Measurements from ENCODE around the gene NAT8L.

Gene NAT8L

GRCh38 chr4:2076908-2077536 is 17.9 kb downstream of the NAT8L start:
- DNase-seq = no peak

- DNase-seq = no peak
Measured at GRCh38 chr4:2077537-2078460, 18.7 kb downstream of the NAT8L start.

GRCh38 chr4:2078584-2078983 is 19.5 kb downstream of the NAT8L start:
- DNase-seq = no peak

GRCh38 chr4:2079006-2079405 is 19.9 kb downstream of the NAT8L start:
- no peak for DNase-seq

- no peak for DNase-seq
Measured at GRCh38 chr4:2079926-2080325, 20.8 kb downstream of the NAT8L start.

GRCh38 chr4:2080429-2081300 is 21.5 kb downstream of the NAT8L start:
- DNase-seq = no peak

- no peak for DNase-seq
Measured at GRCh38 chr4:2081540-2081939, 22.4 kb downstream of the NAT8L start.

GRCh38 chr4:2082118-2082517 is 23.0 kb downstream of the NAT8L start:
- no peak for DNase-seq

GRCh38 chr4:2082627-2083026 is 23.5 kb downstream of the NAT8L start:
- no peak for DNase-seq

- no peak for DNase-seq
Measured at GRCh38 chr4:2083116-2083825, 24.1 kb downstream of the NAT8L start.

GRCh38 chr4:2083826-2084160 is 24.7 kb downstream of the NAT8L start:
- no peak for DNase-seq

GRCh38 chr4:2084316-2084715 is 25.2 kb downstream of the NAT8L start:
- DNase-seq = no peak

GRCh38 chr4:2085496-2085901 is 26.4 kb downstream of the NAT8L start:
- no peak for DNase-seq

- no peak for DNase-seq
Measured at GRCh38 chr4:2087170-2087569, 28.0 kb downstream of the NAT8L start.

GRCh38 chr4:2089222-2089621 is 30.1 kb downstream of the NAT8L start:
- no peak for DNase-seq

- DNase-seq = no peak
Measured at GRCh38 chr4:2090642-2091041, 31.5 kb downstream of the NAT8L start.

GRCh38 chr4:2091990-2092668 is 33.0 kb downstream of the NAT8L start:
- no peak for DNase-seq

GRCh38 chr4:2092669-2093053 is 33.5 kb downstream of the NAT8L start:
- no peak for DNase-seq

GRCh38 chr4:2093265-2093664 is 34.1 kb downstream of the NAT8L start:
- DNase-seq = no peak

GRCh38 chr4:2094545-2094944 is 35.4 kb downstream of the NAT8L start:
- no peak for DNase-seq

- DNase-seq = no peak
Measured at GRCh38 chr4:2095236-2096072, 36.3 kb downstream of the NAT8L start.
